Osteoblast (primary cell): ENCODE data around the gene ABCG1. TPM values are rescaled to one million over a fixed set of nuclear protein-coding genes. Genes with fewer than 3 reads are reported as not detected.
"Not testable (repeated sequence)": the region's sequence is repeated elsewhere in the genome, so short reads cannot be mapped to it uniquely, and the experiment has no call there.

ENCODE experiments used
- DNase-seq: peaks from one replicate; pipeline ENCODE4 v3.0.0; 2011; ENCODE audit warnings: low spot score, mixed read lengths; ENCODE audit not compliant: insufficient read length; ENCODE audit errors: missing footprints
- H2AFZ ChIP-seq: 2 replicates; pipeline ENCODE4 v1.6.0; 2011; ENCODE audit warnings: mild to moderate bottlenecking, low read length
- H3K27ac ChIP-seq: 2 replicates; pipeline ENCODE4 v1.5.1; 2011; ENCODE audit warnings: mild to moderate bottlenecking, low read depth, low read length, moderate library complexity
- H3K27me3 ChIP-seq: 2 replicates; pipeline ENCODE4 v1.6.0; 2012; ENCODE audit warnings: mild to moderate bottlenecking, control low read depth, inconsistent platforms, low read length, moderate library complexity; ENCODE audit not compliant: insufficient read depth
- H3K36me3 ChIP-seq: 2 replicates; pipeline ENCODE4 v1.5.1; 2011; ENCODE audit warnings: mild to moderate bottlenecking, low read length, control low read depth, moderate library complexity; ENCODE audit not compliant: insufficient read depth
- H3K4me1 ChIP-seq: 2 replicates; pipeline ENCODE4 v1.5.1; 2011; ENCODE audit warnings: mild to moderate bottlenecking, low read length, control low read depth, moderate library complexity; ENCODE audit not compliant: insufficient read depth
- H3K4me2 ChIP-seq: 2 replicates; pipeline ENCODE4 v1.6.0; 2011; ENCODE audit warnings: mild to moderate bottlenecking, low read length; ENCODE audit not compliant: insufficient read depth
- H3K4me3 ChIP-seq: fragments of 200-600 bp; sonication (generic); 3 replicates; pipeline ENCODE4 v1.5.1; 2012; ENCODE audit warnings: mild to moderate bottlenecking, low read length, inconsistent platforms; ENCODE audit not compliant: insufficient read depth
- H3K79me2 ChIP-seq: 2 replicates; pipeline ENCODE4 v1.6.0; 2012; ENCODE audit warnings: mild to moderate bottlenecking, low read length, control low read depth, inconsistent platforms; ENCODE audit not compliant: insufficient read depth
- H3K9me3 ChIP-seq: 2 replicates; pipeline ENCODE4 v1.5.1; 2011; ENCODE audit warnings: low read depth, low read length, control low read depth
- H4K20me1 ChIP-seq: 2 replicates; pipeline ENCODE4 v1.6.0; 2012; ENCODE audit warnings: mild to moderate bottlenecking, low read length, control low read depth; ENCODE audit not compliant: insufficient read depth
- CTCF ChIP-seq: IDR thresholded peaks from 2 replicates; pipeline ENCODE4 v1.5.1; 2011; ENCODE audit warnings: mild to moderate bottlenecking, low read depth, low read length, moderate library complexity; ENCODE audit errors: extremely low read depth
- total RNA-seq: library from RNA; depleted of rRNA; stranded (reverse); fragments of >200 nt; gene quantifications from 2 replicates; pipeline ENCODE4 v1.2.3, GENCODE V29; 2012

The ABCG1 gene
- total RNA-seq, 1 donor, result 0.72 TPM

- DNase-seq, result no peak
- Histone ChIP-seq H3K79me2 (no peaks in the 10 kb centered on the region), H2AFZ (no peak overlapping the region), H3K4me3 (no peak overlapping the region), H4K20me1 (no peaks in the 10 kb centered on the region), H3K36me3 (no peaks in the 10 kb centered on the region), H3K27ac (no peak overlapping the region), H3K27me3 (no peaks in the 10 kb centered on the region), H3K9me3 (peaks cover 2% of the 10 kb centered on the region), H3K4me1 (no peaks in the 10 kb centered on the region), H3K4me2 (no peak overlapping the region)
- no peak for TF ChIP-seq CTCF
Observed at GRCh38 chr21:42291751-42292562, 73.0 kb downstream of the ABCG1 start.

DNA sequence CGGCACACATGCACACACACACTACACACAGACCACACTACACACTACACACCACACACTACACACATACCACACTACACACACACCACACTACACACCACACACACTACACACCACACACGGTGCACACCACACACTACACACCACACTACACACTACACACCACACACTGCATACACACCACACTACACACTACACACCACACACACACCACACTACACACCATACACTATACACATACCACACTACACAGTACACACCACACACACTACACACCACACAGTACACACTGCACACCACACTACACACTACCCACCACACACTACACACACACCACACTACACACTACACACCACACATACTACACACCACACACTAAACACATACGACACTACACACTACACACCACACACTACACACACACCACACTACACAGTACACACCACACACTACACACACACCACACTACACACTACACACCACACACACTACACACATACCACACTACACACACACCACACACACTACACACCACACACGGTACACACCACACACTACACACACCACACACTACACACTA, 73.7 kb downstream of the ABCG1 start:
- not testable (repeated sequence) for H3K4me2 ChIP-seq, H3K27ac ChIP-seq, H3K4me1 ChIP-seq, DNase-seq, H3K4me3 ChIP-seq, H3K9me3 ChIP-seq, H3K79me2 ChIP-seq, H3K27me3 ChIP-seq, H3K36me3 ChIP-seq, H2AFZ ChIP-seq, H4K20me1 ChIP-seq

DNA sequence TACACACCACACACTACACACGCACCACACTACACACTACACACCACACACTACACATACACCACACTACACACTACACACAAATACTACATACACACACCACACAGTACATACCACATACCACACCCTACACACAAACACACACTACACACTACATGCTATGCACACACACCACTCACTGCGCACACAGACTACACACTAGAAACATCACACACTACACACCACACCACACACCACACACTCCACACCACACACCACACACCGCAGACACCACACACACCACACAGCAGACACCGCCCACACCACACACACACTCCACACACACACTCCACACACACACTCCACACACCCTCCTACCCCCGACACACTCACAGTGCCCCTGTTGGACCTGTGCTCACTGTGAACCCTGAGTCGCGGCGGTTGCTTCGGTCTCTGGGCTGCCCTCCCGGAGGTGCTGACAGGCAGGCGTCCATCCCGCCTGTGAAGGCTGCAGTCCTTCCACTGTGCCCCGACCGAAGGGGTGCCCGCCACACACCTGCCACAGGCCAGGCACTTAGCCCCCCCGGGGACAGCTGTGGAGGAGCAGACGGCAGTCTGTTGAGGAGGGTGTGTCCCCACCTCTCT, 74.8 kb downstream of the ABCG1 start:
- H3K27ac ChIP-seq, result no peak overlapping the region
- H3K4me2 ChIP-seq, result no peak overlapping the region
- no peaks in the 10 kb centered on the region for H3K36me3 ChIP-seq
- DNase-seq, result no peak
- H3K4me3 ChIP-seq, result no peak overlapping the region
- no peak overlapping the region for H2AFZ ChIP-seq
- no peak for TF ChIP-seq CTCF
- no peaks in the 10 kb centered on the region for H3K27me3 ChIP-seq
- H3K9me3 ChIP-seq, result peaks cover 2% of the 10 kb centered on the region
- H3K79me2 ChIP-seq, result no peaks in the 10 kb centered on the region
- no peaks in the 10 kb centered on the region for H4K20me1 ChIP-seq
- H3K4me1 ChIP-seq, result no peaks in the 10 kb centered on the region

DNA sequence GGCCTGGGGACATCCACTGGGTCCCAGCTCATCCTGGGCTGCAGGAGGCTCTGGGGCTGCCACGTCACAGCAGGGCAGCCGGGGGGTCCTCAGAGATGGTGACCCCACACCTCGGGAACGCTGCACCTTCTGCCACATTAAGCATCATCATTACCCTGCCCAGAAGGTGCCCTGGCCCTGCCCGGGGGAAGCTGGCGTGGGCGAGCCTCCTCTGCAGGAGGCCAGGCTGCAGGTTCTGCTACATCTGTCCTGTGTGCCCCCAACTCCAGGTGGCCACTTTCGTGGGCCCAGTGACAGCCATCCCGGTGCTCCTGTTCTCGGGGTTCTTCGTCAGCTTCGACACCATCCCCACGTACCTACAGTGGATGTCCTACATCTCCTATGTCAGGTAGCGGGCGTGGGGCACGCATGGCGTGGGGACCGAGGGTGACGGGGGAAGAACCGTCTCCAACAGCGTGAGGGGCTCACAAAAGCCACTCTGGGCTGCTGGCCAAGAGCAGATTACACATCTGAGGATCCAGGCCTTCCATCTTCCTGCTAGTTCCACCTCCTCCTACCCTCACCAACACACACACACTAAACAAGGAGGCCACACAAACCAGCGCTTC, 75.4 kb downstream of the ABCG1 start:
- Histone ChIP-seq H3K36me3 (no peaks in the 10 kb centered on the region), H3K27ac (no peak overlapping the region), H3K27me3 (no peaks in the 10 kb centered on the region), H3K4me3 (no peak overlapping the region), H3K79me2 (no peaks in the 10 kb centered on the region), H2AFZ (no peak overlapping the region), H3K4me2 (no peak overlapping the region), H3K4me1 (no peaks in the 10 kb centered on the region), H4K20me1 (no peaks in the 10 kb centered on the region), H3K9me3 (no peaks in the 10 kb centered on the region)
- DNase-seq, result no peak
- TF ChIP-seq CTCF, result no peak
